K562 (cell line): ENCODE measurements around the gene SELENOM. TPM values are rescaled to one million over a fixed set of nuclear protein-coding genes. Genes with fewer than 3 reads are reported as not detected.

Source experiments
- ZNF407 ChIP-seq: fragments of 450-650 bp; IDR thresholded peaks from 2 replicates; pipeline ENCODE4 v1.6.1; 2016; ENCODE audit warnings: low read depth
- polyA plus RNA-seq, 8 experiments: library from polyadenylated mRNA; depleted of rRNA in 4 of 8; stranded (reverse) in 5 of 8; unstranded in 3 of 8; fragments of >200 nt; fragmentation: Nextera tagmentation in 2 of 8; fragmentation: Illumina TruSeq in 1 of 8; extraction: Ambion mirVana in 2 of 8; extraction: Trizol in 1 of 8; gene quantifications; 2 replicates each; pipeline versions ENCODE4 v1.2.1 to v1.2.3, GENCODE V29; 2011 to 2014; ENCODE audit warnings: inconsistent platforms in 1 of 8, missing spikeins in 1 of 8
- total RNA-seq, 7 experiments: library from RNA; depleted of rRNA in 6 of 7; stranded (reverse); fragments of >200 nt in 6 of 7; fragmentation: Illumina TruSeq in 2 of 7; extraction: Trizol in 2 of 7; gene quantifications; 2 replicates each; pipeline versions ENCODE4 v1.2.1 to v1.2.3, GENCODE V29; 2011 to 2021; ENCODE audit warnings: low replicate concordance in 1 of 7
- TF ChIP-seq, protein P1 (sequence below): fragments of 250-450 bp; sonication (Bioruptor Pico); IDR thresholded peaks from 2 replicates; pipeline ENCODE4 v1.5.1; 2021; ENCODE audit warnings: mild to moderate bottlenecking

SELENOM gene
- total and polyA plus RNA-seq, 9 of the 15 experiments (the other 6 are each of a cell fraction or from before 2014, with no cell fraction given): 1.2 to 10.6 (median 3.7) TPM

DNA sequence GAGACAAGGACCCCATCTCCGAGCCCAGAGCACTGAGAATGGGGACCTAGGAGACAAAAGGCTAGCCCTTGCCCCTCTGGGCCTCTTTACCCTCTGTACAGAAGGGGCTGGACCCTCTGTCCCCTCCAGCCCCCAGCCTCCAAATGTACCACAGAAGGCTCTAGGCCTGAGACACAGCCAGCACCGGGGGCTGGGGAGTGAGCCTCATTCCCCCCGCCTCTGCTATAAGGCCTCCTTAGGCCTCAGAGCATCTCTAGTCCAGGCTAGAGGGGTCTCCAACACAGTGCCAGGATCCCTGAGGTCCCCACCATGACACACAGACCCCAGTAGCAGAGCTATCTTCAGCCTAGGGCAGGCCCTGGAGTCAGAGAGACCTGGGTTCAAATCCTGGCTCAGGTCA is 21.4 kb downstream of the SELENOM start (continued):
- TF ChIP-seq, protein P1, sequence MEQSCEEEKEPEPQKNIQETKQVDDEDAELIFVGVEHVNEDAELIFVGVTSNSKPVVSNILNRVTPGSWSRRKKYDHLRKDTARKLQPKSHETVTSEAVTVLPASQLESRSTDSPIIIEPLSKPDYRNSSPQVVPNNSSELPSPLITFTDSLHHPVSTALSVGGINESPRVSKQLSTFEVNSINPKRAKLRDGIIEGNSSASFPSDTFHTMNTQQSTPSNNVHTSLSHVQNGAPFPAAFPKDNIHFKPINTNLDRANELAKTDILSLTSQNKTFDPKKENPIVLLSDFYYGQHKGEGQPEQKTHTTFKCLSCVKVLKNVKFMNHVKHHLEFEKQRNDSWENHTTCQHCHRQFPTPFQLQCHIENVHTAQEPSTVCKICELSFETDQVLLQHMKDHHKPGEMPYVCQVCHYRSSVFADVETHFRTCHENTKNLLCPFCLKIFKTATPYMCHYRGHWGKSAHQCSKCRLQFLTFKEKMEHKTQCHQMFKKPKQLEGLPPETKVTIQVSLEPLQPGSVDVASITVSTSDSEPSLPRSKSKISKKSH (CRISPR knock-in tag): no peak
- no peak for TF ChIP-seq ZNF407
